Activated CD8-positive, alpha-beta memory T cell treated with anti-CD3 and anti-CD28 coated beads, Interleukin-2, amount 50 U/mL, for 24 hours (primary cell): Measurements from ENCODE around the gene GARIN5B.

Experiments
- DNase-seq: peaks from one replicate; pipeline ENCODE4 v3.0.0-alpha.2; 2020; ENCODE audit errors: extremely low read depth

The GARIN5B gene

GRCh38 chr19:55370305-55370988 is 7.4 kb upstream of the GARIN5B start, which contains the start of gene IL11:
IL11 (minus strand) TSS chr19:55370463; CDS start chr19:55370310, 153 bp downstream.
- no peak for DNase-seq

- DNase-seq, result no peak
These were observed 6.7 kb upstream of the GARIN5B start for GRCh38 chr19:55369653-55370304.

GRCh38 chr19:55368701-55369563 is 5.9 kb upstream of the GARIN5B start:
- no peak for DNase-seq

- no peak for DNase-seq
These were observed 5.0 kb upstream of the GARIN5B start for GRCh38 chr19:55368106-55368505.

GRCh38 chr19:55366790-55367189 is 3.7 kb upstream of the GARIN5B start:
- DNase-seq, result no peak

- DNase-seq, result no peak
These were observed 2.9 kb upstream of the GARIN5B start for GRCh38 chr19:55365964-55366363.

- DNase-seq, result no peak
These were observed 2.2 kb upstream of the GARIN5B start for GRCh38 chr19:55365245-55365644.

GRCh38 chr19:55362174-55362989 is 678 bp downstream of the GARIN5B start:
- no peak for DNase-seq

GRCh38 chr19:55360902-55361301 is 2.2 kb downstream of the GARIN5B start:
- DNase-seq, result no peak

- DNase-seq, result no peak
These were observed 3.8 kb downstream of the GARIN5B start for GRCh38 chr19:55358943-55359908.

GRCh38 chr19:55358493-55358892 is 4.6 kb downstream of the GARIN5B start:
- no peak for DNase-seq

- no peak for DNase-seq
These were observed 7.7 kb downstream of the GARIN5B start for GRCh38 chr19:55355213-55355821.

- no peak for DNase-seq
These were observed 8.3 kb downstream of the GARIN5B start, which contains the start of gene COX6B2 for GRCh38 chr19:55354698-55355212. COX6B2 (minus strand) TSS chr19:55354719; CDS start chr19:55354521, 198 bp downstream.

- no peak for DNase-seq
These were observed 9.0 kb downstream of the GARIN5B start for GRCh38 chr19:55353803-55354697.

- no peak for DNase-seq
These were observed 9.7 kb downstream of the GARIN5B start for GRCh38 chr19:55353356-55353802.

- no peak for DNase-seq
These were observed 10.4 kb downstream of the GARIN5B start for GRCh38 chr19:55352549-55353145.

- no peak for DNase-seq
These were observed 11.0 kb downstream of the GARIN5B start for GRCh38 chr19:55352040-55352439.
